ENCODE results near the gene NEUROD1. TPM values are rescaled to one million over a fixed set of nuclear protein-coding genes. Genes with fewer than 3 reads are reported as not detected.

NEUROD1 gene
- total RNA-seq, 2 experiments from 2014 or later, result not detected

Other genes with a start within 250 kb of the NEUROD1 start
- 10 to 100 TPM; 46.5 to 51.2 TPM for gene ITGA4, start 223.1 kb downstream of the NEUROD1 start, total RNA-seq
- gene CERKL, start 23.4 kb downstream of the NEUROD1 start, total RNA-seq, result not detected
- gene ITPRID2, start 211.2 kb upstream of the NEUROD1 start, total RNA-seq, result 10 to 100 TPM; 38.0 to 39.2 TPM

Data from activated CD4-positive, alpha-beta memory T cell treated with anti-CD3 and anti-CD28 coated beads for 36 hours (primary cell).